Suppressor macrophage treated with lipopolysaccharide for 1 hour (primary cell): ENCODE measurements around the gene VDAC1.
"Not testable (repeated sequence)": the region's sequence is repeated elsewhere in the genome, so short reads cannot be mapped to it uniquely, and the experiment has no call there.

ENCODE experiments used
- DNase-seq, 3 donors: peaks; one replicate each; pipeline ENCODE4 v3.0.0-alpha.2; 2020 to 2022

The VDAC1 gene

GRCh38 chr5:133966090-133966489 lies 38.7 kb downstream of the VDAC1 start:
- DNase-seq: peak in 2 of 3 donors; percentile 27 to 42

- no peak for DNase-seq
Observed at GRCh38 chr5:133963493-133964128, 41.2 kb downstream of the VDAC1 start.

DNA sequence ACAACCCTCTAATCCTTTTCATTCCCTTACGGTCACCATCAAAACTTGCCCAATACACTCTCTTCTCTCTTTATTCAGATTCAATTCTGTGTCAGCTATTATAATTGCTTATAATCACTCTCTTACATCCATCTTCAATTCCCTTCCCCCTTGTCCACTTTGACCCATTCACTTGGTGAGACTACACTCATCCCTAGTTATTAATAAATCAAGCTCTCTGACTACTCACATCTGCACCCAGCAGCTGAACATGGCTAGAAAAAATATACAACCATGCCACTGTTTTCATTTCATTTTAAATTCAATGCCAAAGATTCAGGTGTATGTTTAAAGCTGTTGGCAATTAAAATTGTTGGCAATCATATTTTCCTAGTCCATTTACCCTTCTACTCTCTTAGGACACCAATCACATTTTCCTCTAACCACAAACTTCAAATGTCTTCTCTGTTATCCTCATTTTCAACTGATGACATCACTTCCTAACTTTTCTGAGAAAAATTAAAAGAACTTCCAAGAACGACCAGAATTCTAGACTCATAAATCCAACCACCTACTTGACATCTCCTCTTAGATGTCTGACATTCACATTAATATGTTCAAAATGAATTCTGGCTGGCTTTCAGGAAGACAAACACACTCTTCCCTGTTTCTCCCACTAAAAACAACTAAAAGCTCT lies 41.8 kb downstream of the VDAC1 start:
- DNase-seq: peak in 1 of 3 donors; percentile 23

GRCh38 chr5:133962131-133962530 lies 42.6 kb downstream of the VDAC1 start:
- no peak for DNase-seq

GRCh38 chr5:133959643-133960042 lies 45.1 kb downstream of the VDAC1 start:
- DNase-seq: no peak

- no peak for DNase-seq
Observed at GRCh38 chr5:133957591-133957990, 47.2 kb downstream of the VDAC1 start.

- no peak for DNase-seq
Observed at GRCh38 chr5:133957080-133957479, 47.7 kb downstream of the VDAC1 start.

GRCh38 chr5:133956196-133956595 lies 48.6 kb downstream of the VDAC1 start:
- not testable (repeated sequence) for DNase-seq

- DNase-seq: no peak
Observed at GRCh38 chr5:133953568-133954145, 51.1 kb downstream of the VDAC1 start.

- peak in 1 of 3 donors; percentile 53 for DNase-seq
Observed at GRCh38 chr5:133952729-133953567, 51.8 kb downstream of the VDAC1 start.

DNA sequence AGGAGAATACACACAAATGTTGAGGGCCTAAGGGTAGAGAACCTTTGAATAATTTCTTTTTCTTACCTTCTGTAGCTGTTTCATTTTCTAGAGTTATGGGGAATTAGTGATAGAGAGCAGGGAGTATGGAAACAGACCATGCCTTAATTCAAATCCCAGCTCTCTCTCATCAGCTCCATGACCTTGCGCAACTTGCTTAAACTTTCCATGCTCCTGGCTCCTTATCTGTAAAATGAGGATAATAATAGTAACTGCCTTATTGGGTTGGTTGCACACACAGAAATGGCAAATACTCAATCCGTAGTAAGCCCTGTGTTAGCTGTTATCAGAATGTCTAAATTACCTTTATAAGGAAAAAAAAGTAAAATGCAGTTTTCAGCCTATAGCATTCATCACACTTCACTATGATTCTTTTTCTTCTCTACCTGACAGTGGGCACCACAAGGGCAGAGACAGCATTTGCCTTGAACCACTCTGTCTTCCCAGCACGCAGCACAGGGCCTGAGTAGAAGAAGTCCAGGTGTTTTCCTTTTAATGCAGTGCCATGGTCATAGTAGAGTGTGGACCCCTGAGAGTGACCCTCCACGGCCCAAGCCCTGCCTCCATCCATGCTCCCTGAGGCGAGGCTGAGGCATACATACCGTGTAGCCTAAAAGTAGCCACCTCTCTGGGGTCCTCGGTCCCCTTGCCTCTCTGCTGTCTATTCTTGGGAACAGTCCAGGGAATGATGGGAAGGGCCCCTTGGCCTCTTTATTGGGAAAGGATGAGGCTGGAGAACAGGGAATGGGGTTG lies 53.8 kb downstream of the VDAC1 start:
- no peak for DNase-seq

DNA sequence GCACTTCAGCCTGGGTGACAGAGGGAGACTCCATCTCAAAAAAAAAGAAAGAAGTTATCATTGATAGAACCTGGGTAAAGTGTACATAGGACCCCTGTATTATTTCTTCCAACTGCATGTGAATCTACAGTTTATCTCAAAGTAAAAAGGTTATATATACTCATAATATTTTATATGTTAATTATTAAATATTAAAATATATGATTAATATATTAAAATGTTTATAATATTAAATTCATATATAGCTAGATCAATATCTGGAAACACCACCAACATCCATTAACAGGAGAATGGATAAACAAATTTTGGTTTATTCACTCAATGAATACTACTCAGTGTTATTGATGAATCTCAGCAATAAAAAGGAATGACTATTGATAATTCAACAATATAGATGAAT lies 56.1 kb downstream of the VDAC1 start:
- DNase-seq: no peak

DNA sequence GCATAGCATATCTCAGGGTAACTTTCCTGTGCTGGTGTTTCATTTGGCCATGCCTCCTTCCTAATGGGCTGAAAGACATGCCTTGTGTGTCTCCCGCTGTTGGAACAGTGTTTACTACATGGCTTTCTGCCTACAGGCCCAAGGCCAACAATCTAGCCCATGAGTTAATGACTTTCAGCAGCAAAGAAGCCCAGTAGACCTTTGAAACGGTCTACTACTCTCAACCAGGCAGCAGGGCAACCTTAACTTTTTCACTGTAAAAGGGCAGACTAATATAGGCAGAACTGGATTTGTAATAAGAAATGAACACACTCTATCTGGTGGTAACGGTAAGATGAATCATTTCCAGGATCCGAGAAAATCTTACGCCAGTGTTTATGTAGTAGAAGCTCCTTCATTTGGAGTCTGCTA lies 57.3 kb downstream of the VDAC1 start:
- no peak for DNase-seq

GRCh38 chr5:133945568-133945967 lies 59.2 kb downstream of the VDAC1 start:
- no peak for DNase-seq

- peak; percentile 66 to 79 (median 77) for DNase-seq
Observed at GRCh38 chr5:133944263-133945185, 60.3 kb downstream of the VDAC1 start.

DNA sequence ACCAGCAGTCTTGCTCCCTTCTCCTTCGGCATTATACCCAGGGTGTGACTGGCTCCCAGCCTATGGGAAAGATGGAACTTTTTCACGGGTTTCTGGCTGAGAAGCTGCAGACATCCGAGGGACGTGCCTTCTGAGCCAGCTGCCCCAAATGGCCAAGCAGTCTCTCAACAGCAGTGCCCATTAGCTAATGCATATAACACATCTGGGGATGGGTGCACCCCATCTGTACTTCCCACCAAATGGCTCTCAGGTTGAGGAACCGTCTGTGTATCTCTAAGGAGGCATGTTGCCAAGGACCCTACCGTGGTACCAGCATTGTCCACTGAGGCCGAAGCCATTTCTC lies 61.3 kb downstream of the VDAC1 start:
- DNase-seq: no peak

GRCh38 chr5:133942614-133943474 lies 61.9 kb downstream of the VDAC1 start:
- no peak for DNase-seq

GRCh38 chr5:133941456-133942196 lies 63.1 kb downstream of the VDAC1 start:
- DNase-seq: no peak

- no peak for DNase-seq
Observed at GRCh38 chr5:133939668-133940067, 65.1 kb downstream of the VDAC1 start.

DNA sequence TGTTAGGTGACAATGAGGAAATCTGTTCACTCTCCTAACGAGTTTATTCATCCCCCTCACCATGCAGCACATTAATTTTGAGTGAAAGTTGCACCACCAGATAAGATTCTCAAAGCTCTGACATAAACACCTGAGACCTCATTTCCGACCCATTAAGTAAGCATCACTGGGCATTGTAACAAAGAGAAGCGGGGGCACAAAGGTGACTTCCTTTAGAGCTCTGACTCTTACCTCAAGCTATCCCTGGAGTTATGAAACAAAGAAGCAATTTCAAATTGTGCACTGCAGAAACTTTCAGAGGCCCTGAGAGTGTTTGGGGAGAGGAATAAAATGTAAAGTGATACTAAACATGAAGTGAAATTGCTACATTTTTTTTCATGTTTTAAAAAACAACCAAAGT lies 65.8 kb downstream of the VDAC1 start:
- DNase-seq: no peak
